Stimulated activated CD4-positive, alpha-beta T cell treated with anti-CD3 and anti-CD28 coated beads, Interleukin-12 subunit alpha, Interleukin-12 subunit beta, amount 100 ng/mL, for 48 hours (primary cell): ENCODE measurements around the gene CWF19L1.

Experiments
- DNase-seq, 3 donors: peaks; one replicate each; pipeline ENCODE4 v3.0.0-alpha.2; 2020; ENCODE audit warnings: low read depth in 2 of 3, low spot score in 1 of 3

CWF19L1 gene

GRCh38 chr10:100183481-100183880 lies 84.0 kb downstream of the CWF19L1 start:
- DNase-seq, result no peak

GRCh38 chr10:100182908-100183307 lies 84.5 kb downstream of the CWF19L1 start:
- no peak for DNase-seq
